SK-N-SH treated with all-trans-retinoic acid at 6 μM for 48 hours (cell line): ENCODE results near the gene TFPT.

Experiments
- ARNTL ChIP-seq: fragments of 450-650 bp; formaldehyde crosslinking; IDR thresholded peaks from 2 replicates; pipeline ENCODE4 v1.5.0; 2020; ENCODE audit warnings: low read depth, mild to moderate bottlenecking, moderate library complexity, borderline replicate concordance
- ZC3H10 ChIP-seq: fragments of 250-450 bp; sonication (Bioruptor Pico); IDR thresholded peaks from 2 replicates; pipeline ENCODE4 v1.5.1; 2021; ENCODE audit warnings: mild to moderate bottlenecking, moderate library complexity

GRCh38 chr19:54123682-54124081 is 8.2 kb upstream of the TFPT start:
- TF ChIP-seq ARNTL (CRISPR knock-in tag): no peak
- no peak for TF ChIP-seq ZC3H10 (CRISPR knock-in tag)
